ENCODE measurements around the gene MUL1.
"Not testable (repeated sequence)": the region's sequence is repeated elsewhere in the genome, so short reads cannot be mapped to it uniquely, and the experiment has no call there.

Gene MUL1

DNA sequence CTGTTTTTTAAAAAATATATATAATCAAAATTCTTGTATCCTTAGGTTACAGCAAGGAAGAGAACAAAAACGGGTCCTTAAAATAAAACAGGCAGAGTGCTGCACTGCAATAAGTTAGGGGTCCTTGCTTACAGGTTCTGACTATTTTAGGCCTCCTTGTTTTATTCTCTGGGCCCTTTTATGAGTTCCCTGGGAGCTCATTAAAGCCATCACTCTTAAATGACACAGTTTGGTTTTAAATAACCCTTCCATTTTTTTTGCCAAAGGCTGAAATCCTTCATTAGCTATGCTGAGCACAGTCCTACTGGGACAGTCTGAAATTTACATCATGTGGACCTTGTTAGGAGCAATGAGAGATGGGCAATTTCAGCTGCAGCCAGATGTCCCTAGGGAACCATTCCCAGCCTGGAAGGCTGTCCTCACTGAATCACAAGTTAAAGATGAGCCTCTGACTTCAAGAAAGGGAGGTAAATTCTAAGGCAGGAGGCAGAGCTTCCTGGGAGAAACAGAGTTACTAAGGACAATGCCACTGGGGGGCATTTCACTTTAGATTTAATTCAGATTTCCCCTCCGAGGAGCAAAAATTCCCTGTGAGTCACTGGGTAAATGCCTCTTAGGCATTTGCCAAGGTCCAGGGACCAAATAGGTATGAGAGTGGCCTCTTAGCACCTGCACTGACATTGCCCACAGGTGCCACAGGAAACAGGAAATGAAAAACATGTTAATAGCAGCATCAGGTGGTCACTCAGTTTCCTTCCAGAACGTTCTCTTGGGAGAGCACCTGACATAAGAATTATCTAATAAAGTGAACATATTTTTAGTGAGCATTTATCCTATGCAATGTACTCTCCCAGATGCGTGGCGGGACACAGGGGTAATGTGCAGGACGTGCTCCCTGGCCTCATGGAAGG is 3.8 kb upstream of the MUL1 start:
- no peak for DNase-seq (ENCODE audit: low spot score)

DNA sequence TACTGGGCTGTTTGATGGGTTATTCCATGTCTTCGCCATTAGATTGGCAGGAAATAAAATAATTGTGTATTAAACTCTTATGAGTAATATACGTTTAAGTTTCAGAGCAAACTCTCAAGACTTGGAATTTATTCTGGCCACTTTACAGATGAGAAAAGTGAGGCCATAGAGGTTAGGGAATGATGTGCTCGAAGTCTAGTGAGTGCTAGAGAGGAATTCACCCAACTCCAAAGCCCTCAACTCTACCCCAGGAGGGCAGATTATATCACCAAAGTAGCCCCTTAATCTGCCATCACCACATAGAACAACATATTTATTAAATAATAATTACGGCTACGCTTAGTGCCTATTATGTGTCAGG is 440 bp upstream of the MUL1 start:
- no peak for DNase-seq (ENCODE audit: low spot score)

DNA sequence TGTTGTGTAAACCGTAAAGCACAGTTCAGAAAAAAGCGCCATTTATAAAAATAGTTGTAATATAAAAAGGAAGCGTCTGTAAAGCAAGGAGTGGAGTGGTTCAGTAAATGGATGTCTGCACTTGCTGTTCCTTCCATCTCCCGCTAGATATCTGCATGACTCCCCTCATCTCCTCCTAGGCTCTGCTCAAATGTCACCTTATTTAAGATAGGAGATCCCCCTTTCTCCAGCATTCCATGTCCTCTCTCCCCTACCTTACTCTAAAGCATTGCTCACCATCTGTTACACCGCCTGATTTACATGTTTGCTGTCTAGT is 745 bp downstream of the MUL1 start:
- DNase-seq (ENCODE audit: low spot score), result no peak

DNA sequence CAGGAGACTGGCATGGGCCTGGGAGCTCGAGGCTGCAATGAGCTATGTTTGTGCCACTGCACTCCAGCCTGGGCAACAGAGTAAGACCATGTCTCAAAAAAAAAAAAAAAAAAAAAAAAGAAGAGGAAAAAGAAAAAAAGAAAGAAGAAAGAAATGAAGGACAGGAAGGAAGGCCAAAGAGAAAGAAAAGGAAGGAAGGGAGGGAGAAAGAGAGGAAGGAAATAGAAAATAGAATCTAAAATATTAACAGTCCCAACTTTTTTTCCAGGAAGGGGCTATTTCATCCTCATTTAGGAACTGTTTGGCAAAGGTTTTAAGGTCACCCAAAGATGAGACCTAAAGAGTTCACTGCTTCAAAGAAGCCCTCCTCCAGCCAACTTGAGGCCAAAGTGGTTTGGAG is 2.5 kb downstream of the MUL1 start:
- no peak for DNase-seq (ENCODE audit: low spot score)

DNA sequence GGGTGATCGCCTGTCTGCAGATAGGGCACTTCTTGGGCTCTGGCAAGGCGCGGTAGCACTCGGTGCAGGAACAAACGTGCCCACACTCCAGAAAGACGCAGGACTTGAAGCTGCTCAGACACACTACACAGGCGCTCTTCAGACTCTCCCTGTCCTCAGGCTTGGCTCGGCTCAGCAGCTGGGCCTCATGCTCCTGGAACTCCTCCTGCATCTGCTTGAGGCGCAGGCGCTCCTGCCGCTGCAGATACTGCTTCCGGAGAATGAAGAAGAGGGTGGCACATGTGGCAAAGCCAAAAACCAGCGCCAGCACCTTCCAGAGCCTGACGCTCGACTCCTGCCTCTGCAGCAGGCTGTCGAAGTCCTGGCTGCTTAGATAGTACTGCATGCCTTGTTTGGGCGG is 7.2 kb downstream of the MUL1 start:
- no peak for DNase-seq (ENCODE audit: low spot score)

DNA sequence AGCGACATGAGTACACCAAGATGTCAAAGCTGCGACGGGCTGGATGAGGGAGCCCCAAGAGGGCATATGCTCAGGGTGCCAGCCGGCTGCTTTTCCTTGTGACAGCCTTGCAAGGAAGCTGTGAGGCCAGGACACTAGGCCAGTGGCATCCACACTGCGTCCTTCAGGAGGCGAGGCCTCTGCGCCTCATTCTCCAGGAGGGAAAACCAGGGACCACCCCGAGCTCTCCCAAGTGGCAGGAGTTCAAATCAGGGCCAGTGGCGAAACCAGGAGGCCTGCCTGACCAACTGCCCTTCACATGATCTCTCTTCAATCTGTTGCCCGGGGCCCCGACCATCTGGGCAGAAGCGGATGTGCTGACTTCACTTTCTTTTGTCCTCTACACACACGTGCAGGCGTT is 8.2 kb downstream of the MUL1 start:
- DNase-seq (ENCODE audit: low spot score), result no peak

DNA sequence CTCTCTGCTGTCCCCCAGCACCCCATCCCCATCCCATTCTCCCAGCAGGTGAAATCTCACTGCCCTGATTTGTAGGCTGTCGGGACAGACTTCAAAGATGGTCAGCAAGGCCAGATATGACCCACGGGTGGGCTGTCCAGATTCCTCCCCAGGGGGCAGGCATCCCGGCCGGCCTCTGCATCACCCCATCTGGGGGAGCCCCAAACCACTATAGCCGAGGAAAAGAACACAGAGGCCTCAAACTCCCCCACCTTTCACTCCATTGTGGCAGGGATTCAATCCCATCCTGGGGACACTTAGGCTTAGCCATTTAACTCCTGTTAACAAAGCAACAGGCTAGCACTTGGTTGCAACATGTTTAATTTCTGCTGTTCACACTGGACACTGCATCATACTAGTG is 8.8 kb downstream of the MUL1 start:
- no peak for DNase-seq (ENCODE audit: low spot score)

DNA sequence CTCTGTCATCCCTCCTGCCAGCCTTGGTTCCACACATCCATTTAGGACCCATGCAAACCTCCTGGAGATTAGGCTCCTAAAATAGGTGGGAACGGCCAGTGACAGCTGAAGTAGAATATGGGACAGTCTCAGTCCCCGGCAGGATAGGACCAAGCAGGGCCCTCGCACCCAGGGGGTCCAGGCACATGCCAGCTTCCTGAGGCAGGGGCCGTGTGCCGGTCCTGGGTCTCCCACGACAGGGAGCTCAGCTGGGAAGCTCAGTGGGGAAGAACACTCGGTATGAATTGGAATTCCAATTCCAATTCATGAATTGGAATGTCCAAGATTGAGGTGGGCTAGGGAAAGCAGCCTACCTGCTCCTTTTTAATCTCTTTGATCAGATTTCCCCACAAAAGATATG is 9.8 kb downstream of the MUL1 start:
- DNase-seq (ENCODE audit: low spot score), result no peak

DNA sequence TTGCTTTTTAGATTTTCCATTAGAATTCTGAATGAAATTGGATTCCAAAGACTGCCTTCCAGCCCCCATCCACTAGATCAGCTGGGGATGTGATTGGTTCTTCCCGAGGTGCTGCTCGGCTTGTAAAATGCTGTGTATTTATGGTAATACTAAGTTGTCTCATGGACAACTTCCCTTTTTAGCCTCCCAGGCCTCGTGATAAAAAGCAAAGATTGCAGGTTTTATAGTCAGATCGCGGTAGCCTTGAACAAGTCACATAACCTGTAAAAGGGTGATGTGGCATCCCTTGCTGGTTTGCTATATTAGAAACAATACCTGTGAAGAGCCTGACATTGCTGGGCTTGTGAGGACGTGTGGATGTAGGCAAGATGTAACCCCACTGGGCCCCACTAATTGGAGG is 10.4 kb downstream of the MUL1 start:
- no peak for DNase-seq (ENCODE audit: low spot score)

DNA sequence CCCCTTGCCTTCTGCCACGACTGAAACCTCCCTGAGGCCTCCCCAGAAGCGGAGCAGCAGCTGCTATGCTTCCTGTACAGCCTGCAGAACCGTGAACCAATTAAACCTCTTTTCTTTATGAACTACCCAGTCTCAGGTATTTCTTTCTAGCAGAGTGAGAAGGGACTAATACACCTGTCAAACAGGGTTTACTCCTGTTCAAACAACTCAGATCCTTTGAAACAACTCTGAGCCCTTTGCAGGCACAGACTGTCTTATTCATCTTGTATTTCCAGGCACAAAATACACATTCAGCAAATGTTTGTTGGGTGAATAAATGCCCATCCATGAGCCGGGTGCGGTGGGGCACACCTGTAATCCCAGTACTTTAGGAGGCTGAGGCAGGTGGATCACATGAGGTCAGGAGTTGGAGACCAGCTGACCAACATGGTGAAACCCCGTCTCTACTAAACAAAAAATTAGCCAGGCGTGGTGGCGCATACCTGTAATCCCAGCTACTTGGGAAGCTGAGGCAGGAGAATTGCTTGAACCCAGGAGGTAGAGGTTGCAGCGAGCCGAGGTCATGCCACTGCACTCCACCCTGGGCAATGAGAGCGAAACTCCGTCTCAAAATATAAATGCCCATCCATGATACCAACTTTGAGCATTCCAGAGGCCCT is 11.1 kb downstream of the MUL1 start:
- DNase-seq (ENCODE audit: low spot score), result not testable (repeated sequence)

DNA sequence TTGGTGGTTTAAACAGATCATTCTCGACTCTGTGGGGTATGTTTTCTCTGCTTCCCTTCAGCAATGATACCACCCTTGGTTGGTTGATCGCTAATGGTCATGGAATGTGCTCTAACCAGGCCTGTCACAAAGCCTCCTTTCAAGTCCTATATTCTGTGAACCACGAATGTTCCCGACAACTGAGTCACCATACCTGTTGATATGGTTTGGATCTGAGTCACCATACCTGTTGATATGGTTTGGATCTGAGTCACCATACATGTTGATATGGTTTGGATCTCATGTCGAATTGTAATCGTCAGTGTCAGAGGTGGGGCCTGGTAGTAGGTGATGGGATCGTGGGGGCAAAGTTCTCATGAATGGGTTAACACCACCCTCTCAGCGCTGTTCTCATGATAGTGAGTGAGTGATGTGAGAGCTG is 11.7 kb downstream of the MUL1 start:
- DNase-seq (ENCODE audit: low spot score), result peak; percentile 25

DNA sequence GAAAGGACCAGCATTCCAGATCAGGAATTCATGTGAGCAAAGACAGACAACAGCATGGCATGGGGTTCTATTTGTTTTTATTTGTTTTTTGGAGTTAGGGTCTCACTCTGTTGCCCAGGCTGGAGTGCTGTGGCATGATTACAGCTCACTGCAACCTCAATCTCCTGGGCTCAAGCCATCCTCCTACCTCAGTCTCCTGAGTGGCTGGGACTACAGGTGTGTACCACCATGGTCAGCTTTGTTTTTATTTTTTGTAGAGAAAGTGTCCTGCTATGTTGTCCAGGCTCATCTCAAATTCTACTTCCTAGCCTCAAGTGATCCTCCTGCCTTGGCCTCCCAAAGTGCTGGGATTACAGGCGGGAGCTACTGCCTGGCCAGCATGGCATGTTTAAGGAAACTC is 12.3 kb downstream of the MUL1 start:
- DNase-seq (ENCODE audit: low spot score), result no peak

DNA sequence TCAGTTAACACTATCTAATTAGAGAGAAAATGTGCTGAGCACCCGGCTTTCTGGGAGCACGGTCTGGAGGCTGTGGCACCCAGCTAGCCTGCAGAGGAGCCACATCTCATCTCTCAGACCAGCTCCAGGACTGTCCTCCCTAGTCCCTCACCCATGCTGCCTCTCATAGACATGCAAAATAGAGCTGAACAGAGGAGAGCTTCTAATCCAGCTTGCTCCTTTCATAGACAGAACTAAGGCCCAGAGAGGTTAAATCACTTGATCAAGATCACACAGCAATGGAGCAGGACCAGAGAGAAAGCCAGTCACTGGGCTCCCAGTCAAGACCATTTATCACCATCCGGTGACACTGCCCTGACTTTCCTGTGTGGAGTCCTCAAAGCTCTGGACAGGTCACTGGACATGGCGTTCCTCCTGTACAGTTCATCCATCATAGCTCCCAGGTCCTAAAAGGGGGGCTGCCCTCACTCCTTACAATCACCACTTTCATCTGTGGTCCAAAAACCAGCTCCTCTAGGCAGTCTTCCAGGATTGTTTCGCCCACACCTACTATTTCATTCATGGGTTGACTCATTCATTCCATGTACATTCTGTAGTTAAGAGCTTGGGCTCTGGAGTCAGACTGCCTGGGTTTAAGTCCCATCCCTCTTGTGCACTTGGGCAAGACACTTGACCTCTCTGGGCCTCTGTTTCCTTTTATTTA is 13.2 kb downstream of the MUL1 start:
- DNase-seq (ENCODE audit: low spot score), result no peak

DNA sequence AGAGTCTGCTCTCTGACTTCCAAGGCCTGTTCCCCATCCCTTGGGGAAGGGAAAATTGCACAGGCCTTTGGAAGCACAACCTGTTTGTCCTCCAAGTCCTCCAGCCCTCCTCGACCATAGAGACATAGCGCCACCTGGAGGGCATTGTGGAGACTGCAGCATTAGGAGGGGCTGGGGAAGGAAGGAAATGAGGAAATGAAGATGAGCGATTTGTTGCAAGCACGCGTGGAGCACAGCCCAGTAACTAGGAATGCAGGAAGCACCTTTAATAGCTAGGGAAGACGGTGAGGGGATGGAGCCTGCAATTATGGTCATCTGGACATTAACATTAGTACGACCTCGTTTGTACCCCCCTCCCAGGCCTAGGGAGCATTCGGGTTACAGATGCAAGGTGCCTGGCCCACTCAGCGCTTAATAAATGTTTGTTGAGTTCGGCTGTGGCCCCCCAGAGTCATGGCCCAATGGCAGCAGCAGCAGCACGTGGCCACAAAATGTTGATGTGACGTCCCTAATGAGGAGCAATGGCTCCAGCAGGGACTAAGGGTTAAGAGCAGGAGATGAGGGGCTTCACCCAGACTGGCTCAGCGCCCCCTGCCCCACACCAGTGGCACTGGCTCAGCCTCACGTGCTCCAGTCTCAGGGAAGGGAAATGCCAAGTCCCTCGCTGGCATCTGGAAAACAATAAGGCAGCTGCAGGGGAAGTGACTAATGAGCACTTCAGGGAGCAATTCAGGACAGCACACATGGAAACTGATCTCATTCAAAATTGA is 13.9 kb downstream of the MUL1 start:
- DNase-seq (ENCODE audit: low spot score), result peak; percentile 82

DNA sequence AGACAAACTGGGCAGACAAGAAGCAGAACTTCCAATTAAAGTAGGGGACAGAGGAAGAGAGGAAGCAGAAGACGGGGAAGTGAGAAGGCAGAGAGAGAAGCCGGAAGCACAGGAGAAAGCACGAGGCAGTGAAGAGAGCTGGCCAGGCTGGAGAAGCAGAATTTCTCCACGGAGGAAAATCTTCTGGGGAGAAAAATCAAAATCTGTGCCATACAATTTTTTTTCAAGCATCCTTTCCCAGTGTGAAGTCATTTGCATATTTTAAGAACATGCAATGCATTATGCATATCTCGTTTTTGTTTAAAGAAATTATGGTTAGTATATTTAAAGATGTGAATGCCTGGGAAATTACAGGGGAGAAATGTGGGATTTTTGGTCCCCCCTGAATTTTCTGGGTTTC is 14.6 kb downstream of the MUL1 start:
- DNase-seq (ENCODE audit: low spot score), result no peak

DNA sequence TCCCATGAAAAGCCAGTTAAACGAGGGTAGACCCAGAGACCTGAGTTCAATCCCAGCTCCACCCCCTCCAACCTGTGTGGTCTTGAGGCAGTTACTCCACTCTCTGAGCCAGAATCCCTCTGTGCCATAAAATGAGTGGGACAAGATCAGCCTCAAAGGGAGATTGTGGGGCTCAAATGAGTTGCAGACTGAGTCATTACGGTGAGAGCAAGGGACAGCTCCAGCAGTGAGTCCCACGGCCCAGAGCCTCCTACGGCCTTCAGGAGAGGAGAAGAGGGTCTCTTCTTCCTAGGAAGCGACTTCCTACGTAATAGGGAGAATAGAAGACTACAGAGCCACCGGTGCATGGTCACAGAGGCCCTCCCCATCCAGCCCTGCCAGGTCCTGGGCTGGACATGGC is 15.2 kb downstream of the MUL1 start:
- DNase-seq (ENCODE audit: low spot score), result no peak

DNA sequence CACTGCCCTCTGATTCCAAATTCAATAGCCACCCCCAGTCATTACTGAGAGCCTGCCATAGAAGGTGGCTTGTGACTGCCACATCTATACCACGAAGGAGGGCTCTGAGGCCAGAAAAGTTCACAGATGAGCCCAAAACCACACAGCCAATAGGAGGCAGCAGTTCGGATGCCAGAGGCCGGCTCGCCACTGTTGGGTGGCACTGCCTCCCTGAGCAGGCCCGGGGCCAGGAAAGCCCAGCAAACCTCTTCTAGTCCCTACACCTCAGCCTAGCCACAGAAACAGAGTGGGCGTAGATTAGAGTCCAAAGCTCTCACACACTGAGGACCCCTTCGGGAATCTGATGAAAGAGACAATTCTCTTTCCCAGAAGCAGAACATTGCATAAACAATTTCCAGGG is 16.1 kb downstream of the MUL1 start:
- no peak for DNase-seq (ENCODE audit: low spot score)

DNA sequence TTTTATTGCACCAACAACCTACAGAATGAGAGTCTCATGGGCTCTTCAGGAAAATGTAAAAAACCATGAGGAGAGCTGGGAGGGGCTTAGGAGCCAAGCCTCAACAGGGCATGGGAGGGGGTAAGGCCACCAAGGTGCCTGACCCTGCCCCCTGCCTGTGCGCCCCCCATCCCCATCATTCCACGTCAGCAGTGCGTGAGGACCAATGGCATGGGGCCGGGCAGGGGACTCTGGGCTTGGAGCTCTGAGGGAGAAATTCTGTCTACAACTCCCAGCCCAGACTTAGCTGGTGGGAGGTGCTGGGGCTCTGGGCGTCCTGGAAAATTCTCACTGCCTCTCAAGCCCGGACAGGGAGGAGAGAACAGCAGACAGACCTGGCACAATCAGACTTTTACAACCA is 16.8 kb downstream of the MUL1 start:
- no peak for DNase-seq (ENCODE audit: low spot score)

DNA sequence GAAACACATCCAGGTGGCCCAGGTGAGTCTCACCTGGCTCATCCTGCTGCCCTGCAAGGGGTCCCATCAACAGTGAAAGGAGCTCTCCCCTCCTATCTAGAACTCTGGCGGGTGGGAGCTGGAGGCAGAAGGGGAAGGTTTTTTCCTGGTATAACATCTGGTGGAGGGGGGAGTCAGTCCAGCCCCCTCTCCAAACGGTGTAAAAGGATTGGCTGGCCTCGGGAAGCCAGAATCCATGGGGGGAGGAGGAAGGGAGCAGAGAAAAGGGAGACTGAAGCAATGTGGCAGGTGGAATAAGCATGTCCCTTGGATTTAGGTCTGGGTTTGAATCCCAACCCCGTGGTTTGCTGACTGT is 20.7 kb downstream of the MUL1 start:
- DNase-seq (ENCODE audit: low spot score), result no peak

DNA sequence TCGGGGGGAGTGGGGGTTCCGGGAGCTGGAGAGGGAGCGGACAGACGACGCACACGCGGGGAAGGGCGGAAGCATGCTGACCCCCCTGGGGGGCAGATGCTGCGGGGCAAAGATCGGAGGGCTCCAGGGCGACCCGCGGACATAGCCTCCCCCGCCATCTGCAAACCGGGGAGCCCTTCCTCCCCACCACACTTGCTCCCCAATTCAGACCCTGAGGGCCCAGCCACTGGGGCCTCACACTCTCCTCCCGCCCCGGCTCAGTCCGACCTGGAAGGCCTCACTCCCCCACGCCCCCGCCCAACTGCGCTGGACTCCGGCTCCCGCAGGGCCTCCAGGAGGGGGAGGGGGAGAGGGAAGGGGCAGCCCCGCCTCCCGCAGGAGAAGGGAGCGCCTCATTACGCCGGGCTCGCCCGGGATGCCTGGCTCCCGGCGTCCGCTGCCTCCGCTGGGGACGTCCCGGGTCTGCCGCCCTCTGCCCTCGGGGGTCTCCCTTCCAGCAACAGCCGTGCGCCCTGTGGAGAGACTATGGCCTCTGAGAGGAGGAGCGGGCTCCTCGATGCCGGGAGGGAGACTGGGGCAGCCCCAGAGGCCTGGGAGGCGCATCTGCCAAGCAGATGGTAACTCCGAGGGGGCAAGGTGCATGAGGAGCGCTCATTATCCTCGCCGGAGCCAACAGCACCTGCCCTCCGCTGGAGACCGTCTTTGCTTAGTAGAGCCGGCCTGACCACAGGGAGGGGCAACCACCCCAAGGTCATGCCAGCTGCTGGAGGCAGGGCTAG is 21.3 kb downstream of the MUL1 start:
- no peak for DNase-seq (ENCODE audit: low spot score)

DNA sequence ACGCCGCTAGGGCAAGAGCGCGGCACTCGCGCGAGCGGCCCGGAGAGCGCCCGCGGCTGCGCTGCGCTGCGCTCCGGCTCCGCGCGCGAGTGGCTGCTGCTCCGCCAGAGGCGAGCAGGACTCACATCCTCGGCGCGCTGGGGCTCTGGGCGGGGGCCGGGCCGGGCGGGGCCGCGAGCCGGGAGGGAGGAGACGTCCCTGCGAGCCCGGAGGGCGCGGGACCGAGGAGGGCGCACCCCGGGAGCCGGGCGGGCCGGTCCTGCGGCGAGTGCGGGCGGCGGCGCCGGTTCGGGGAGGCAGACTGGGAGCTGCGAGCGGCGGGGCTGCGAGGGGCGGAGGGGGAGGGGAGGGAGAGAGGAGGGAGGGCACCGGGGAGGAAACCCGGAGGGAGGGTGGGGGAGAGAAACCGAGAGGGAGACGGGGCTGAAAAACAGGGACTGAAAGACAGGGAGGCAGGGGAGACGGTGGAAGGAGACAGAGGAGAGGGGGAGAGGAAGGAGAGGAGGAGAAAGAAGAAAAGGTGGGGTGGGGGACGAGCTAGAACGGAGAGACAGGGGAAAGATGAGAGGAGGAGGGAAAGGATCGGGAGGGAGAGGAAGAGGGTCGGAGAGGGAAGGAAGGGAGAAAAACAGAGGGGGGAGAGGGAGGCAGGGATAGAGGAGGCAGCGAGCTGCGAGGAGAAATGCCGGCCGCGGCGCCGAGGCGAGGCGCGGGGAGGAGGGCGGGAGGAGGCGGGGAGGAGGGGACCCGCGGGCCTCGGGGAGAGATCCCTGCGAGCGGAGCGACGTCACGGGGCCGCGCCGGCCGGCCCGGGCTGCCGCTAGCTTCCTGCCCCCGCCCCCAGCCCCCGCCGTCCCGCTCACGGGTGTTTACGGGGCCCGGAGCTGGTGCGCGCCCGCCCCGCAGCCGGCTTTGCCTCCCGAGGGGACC is 22.2 kb downstream of the MUL1 start, which contains the start of gene CAMK2N1:
Gene CAMK2N1, minus strand, starts transcription at position 684 of the 930 bp plus-strand sequence. CDS start 831 bp downstream, outside the sequence.
- DNase-seq (ENCODE audit: low spot score), result peak; percentile 55

All from CD4-positive, alpha-beta T cell treated with Interleukin-15 for 4 hours (primary cell).